Activated CD4-positive, alpha-beta memory T cell treated with anti-CD3 and anti-CD28 coated beads for 36 hours (primary cell): ENCODE results near the gene SPEM1. TPM values are rescaled to one million over a fixed set of nuclear protein-coding genes. Genes with fewer than 3 reads are reported as not detected.
"Not testable (repeated sequence)": the region's sequence is repeated elsewhere in the genome, so short reads cannot be mapped to it uniquely, and the experiment has no call there.

Experiments
- CTCF ChIA-PET: fragments of 350-600 bp; sonication (Branson Sonifier 250); formaldehyde crosslinking; loops from one replicate; lab custom pipeline; 2021; ENCODE audit warnings: antibody characterized with exemption, inconsistent platforms; lab: Charles Lee
- POLR2A ChIA-PET: fragments of 350-600 bp; sonication (Branson Sonifier 250); formaldehyde crosslinking; loops from one replicate; lab custom pipeline; 2021; ENCODE audit warnings: antibody characterized with exemption; lab: Charles Lee
- DNase-seq: peaks from one replicate; pipeline ENCODE4 v3.0.0-alpha.2; 2020
- H3K27ac Mint-ChIP-seq: one replicate; pipeline ENCODE4 v1.8.0; 2021; ENCODE audit warnings: mixed read lengths
- H3K27me3 Mint-ChIP-seq: one replicate; pipeline ENCODE4 v1.8.0; 2021; ENCODE audit warnings: mixed read lengths
- H3K36me3 Mint-ChIP-seq: one replicate; pipeline ENCODE4 v1.8.0; 2021; ENCODE audit warnings: mixed read lengths
- H3K4me1 Mint-ChIP-seq: one replicate; pipeline ENCODE4 v1.8.0; 2021; ENCODE audit warnings: low read depth, mixed read lengths
- H3K4me3 Mint-ChIP-seq: one replicate; pipeline ENCODE4 v1.8.0; 2021; ENCODE audit warnings: mild to moderate bottlenecking, mixed read lengths
- H3K9me3 Mint-ChIP-seq: one replicate; pipeline ENCODE4 v1.8.0; 2021; ENCODE audit warnings: mixed read lengths
- intact Hi-C: fragments of 100-400 bp; cut with micrococcal nuclease; formaldehyde crosslinking; loops from one replicate; pipeline ENCODE4 v1.15.1; 2023
- total RNA-seq, 2 experiments: library from RNA; stranded (reverse); gene quantifications; one replicate each; pipeline ENCODE4 v1.2.3, GENCODE V29; 2021

SPEM1 gene
- total RNA-seq, 2 experiments from 2014 or later, result not detected

DNA sequence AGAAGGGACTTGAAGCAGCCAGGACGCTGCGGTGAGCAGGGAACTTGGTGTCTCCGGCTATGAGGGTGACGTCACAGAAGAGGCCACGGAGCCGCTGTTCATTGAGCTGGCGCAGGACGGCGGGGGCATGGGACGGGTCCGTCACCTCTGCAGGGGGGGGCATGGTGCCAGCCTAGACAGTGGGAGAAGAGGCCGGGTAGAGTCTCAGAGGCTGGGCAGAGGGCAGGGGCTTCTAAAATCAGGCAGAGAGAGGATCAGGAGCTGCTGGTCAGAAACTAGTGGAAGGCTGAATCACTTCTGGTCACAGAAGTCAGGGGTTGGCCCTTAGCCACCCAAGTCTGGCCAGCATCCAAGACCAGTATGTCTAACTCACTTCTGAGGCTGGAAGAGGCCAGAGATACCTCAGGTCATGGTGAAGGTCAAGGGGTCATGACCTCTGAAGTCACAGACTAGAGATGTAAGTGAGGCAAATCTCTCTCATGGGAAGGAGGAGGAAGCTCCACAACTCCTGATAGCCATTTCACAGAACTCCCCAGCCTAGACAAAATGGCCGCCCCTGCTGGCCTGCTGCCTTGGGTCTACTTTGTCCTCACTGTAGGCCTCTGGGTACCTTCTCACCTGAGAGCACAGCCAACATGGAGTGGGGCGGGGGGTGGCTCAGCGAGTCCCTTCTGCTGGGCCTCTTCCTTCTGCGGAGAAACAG lies 46.7 kb downstream of the SPEM1 start:
- POLR2A ChIA-PET, result interaction anchor here (1.3 kb wide), 1 partner anchor 19 kb away, joined by 3 read pairs; no protein-coding TSS in a partner anchor
- intact Hi-C loops, result no loop called here
- Mint-ChIP-seq H3K4me3 (no peak overlapping the region), H3K4me1 (peaks cover 7% of the 10 kb centered on the region), H3K27ac (no peak overlapping the region), H3K27me3 (no peaks in the 10 kb centered on the region), H3K9me3 (no peaks in the 10 kb centered on the region), H3K36me3 (peaks cover 2% of the 10 kb centered on the region)
- CTCF ChIA-PET, result interaction anchor here (1.8 kb wide), 1 partner anchor 30 kb away, joined by 4 read pairs; no protein-coding TSS in a partner anchor
- DNase-seq, result no peak

DNA sequence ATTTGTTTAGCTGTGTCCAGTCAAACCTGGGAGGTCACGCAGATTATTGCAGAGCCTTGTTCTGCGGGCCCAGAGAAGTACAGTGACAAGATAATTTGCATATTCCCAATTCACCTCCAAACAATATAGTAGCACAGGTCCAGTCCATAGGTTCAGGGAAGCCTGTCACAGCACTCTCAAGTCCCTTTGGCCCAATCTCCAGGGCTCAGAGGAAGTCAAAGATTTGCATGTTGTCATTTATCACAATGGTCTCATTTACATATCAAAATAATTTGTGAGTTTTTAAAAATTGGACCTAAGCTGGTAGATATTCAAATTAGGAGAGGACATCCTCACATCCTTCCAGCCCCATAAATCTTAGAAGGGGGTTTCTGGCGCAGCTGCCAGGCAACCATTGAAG lies 47.4 kb downstream of the SPEM1 start:
- Mint-ChIP-seq H3K9me3 (no peaks in the 10 kb centered on the region), H3K4me1 (peaks cover 10% of the 10 kb centered on the region), H3K27ac (no peak overlapping the region), H3K4me3 (no peak overlapping the region), H3K27me3 (no peaks in the 10 kb centered on the region), H3K36me3 (peaks cover 2% of the 10 kb centered on the region)
- no peak for DNase-seq
- intact Hi-C loops, result no loop called here
- ChIA-PET CTCF (no interaction called here), POLR2A (interaction anchor here (1.3 kb wide), 1 partner anchor 18 kb away, joined by 3 read pairs; no protein-coding TSS in a partner anchor)

DNA sequence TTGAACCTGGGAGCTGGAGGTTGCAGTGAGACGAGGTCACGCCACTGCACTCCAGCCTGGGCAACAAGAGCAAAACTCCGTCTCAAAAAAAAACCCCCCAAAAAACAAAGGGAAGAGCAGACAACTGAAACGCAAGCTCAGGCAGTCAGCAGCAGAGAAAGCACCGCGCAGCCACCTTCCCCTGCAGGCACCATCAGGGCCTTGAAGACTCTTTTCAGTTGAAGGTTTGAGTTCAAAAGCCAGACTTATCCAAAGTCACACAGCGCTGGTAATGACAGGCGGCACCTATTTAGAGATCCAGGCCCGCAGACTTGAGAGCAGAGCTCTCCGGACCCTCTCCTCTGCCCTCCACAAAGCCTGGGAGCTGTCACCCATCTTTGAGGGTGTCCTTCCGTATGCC lies 48.2 kb downstream of the SPEM1 start:
- POLR2A ChIA-PET, result no interaction called here
- Mint-ChIP-seq H3K4me1 (peaks cover 10% of the 10 kb centered on the region), H3K27ac (no peak overlapping the region), H3K27me3 (no peaks in the 10 kb centered on the region), H3K4me3 (no peak overlapping the region), H3K36me3 (peaks cover 2% of the 10 kb centered on the region), H3K9me3 (no peaks in the 10 kb centered on the region)
- CTCF ChIA-PET, result interaction anchor here (1.3 kb wide), 1 partner anchor 31 kb away, joined by 6 read pairs; no protein-coding TSS in a partner anchor
- DNase-seq, result no peak
- intact Hi-C loops, result no loop called here

DNA sequence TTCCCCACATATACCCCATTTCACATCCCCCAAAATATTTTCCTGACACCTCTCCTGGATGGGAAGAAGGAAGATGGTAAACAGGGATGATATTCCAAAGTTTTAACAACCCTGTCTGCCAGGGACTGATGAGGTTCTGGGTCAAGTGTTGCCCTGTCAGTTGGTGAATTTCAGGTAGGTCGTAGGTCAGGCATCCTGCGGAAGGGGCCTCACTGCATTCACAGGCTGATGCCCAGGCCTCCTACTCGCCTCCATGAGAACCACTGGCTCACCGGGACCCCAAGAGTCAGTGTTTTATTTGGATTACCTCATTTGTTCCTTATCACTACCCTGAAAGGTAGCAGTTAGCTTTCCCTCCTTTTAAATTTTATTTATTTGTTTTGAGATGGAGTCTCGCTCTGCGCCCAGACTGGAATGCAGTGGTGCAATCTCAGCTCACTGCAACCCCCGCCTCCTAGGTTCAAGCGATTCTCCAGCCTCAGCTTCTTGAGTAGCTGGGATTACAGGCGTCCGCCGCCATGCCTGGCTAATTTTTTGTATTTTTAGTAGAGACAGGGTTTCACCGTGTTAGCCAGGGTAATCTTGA lies 48.8 kb downstream of the SPEM1 start:
- Mint-ChIP-seq H3K27me3 (no peaks in the 10 kb centered on the region), H3K36me3 (peaks cover 2% of the 10 kb centered on the region), H3K4me1 (peaks cover 13% of the 10 kb centered on the region), H3K9me3 (no peaks in the 10 kb centered on the region), H3K4me3 (no peak overlapping the region), H3K27ac (no peak overlapping the region)
- DNase-seq, result no peak
- ChIA-PET CTCF (interaction anchor here (1.3 kb wide), 1 partner anchor 32 kb away, joined by 6 read pairs; no protein-coding TSS in a partner anchor), POLR2A (no interaction called here)
- intact Hi-C loops, result no loop called here

DNA sequence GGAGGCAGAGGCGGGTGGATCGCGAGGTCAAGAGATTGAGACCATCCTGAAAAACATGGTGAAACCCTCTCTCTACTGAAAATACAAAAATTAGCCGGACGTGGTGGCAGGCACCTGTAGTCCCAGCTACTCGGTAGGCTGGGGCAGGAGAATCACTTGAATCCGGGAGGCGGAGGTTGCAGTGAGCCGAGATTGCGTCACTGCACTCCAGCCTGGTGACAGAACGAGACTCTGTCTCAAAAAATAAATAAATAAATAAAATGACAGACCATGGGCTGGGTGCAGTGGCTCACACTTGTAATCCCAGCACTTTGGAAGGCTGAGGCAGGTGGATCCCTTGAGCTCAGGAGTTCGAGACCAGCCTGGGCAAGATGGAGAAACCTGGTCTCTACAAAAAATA lies 49.7 kb downstream of the SPEM1 start:
- H3K4me3 Mint-ChIP-seq, H3K9me3 Mint-ChIP-seq, H3K27me3 Mint-ChIP-seq, DNase-seq, POLR2A ChIA-PET, H3K36me3 Mint-ChIP-seq, intact Hi-C loops, H3K27ac Mint-ChIP-seq: not testable (repeated sequence)
- H3K4me1 Mint-ChIP-seq, result peaks cover 13% of the 10 kb centered on the region
- CTCF ChIA-PET, result interaction anchor here (1.7 kb wide), 1 partner anchor 33 kb away, joined by 8 read pairs; no protein-coding TSS in a partner anchor

DNA sequence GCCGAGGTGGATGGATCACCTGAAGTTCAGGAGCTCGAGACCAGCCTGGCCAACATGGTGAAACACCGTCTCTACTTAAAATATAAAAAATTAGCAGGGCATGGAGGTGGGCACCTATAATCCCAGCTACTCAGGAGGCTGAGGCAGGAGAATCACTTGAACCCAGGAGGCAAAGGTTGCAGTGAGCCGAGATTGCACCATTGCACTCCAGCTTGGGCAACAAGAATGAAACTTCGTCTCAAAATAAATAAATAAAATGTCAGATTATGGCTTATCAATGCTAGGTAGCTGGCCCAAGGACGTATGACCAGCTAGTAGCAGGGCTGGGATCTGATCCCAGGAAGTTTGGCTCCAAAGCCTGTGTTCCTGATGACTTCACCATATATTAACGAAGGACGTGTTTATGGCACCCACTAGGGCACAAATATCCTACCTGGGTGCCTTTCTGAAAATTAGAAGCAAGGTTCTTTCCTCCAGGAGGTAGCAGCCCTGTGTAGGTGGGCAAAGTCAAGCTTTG lies 50.4 kb downstream of the SPEM1 start:
- POLR2A ChIA-PET, result interaction anchor here (0.7 kb wide), 1 partner anchor 15 kb away, joined by 3 read pairs; no protein-coding TSS in a partner anchor
- CTCF ChIA-PET, result interaction anchor here (1.4 to 1.7 kb wide), 2 partner anchors 34 to 90 kb away, joined by 4 to 8 read pairs; no protein-coding TSS in a partner anchor
- intact Hi-C loops, result not testable (repeated sequence)

More for the DNA sequence above, 50.4 kb downstream of the SPEM1 start:
- peaks cover 13% of the 10 kb centered on the region for H3K4me1 Mint-ChIP-seq
- H3K27ac Mint-ChIP-seq, DNase-seq, H3K4me3 Mint-ChIP-seq, H3K9me3 Mint-ChIP-seq, H3K27me3 Mint-ChIP-seq, H3K36me3 Mint-ChIP-seq: not testable (repeated sequence)

Other genes with a start within 250 kb of the SPEM1 start
- gene ASGR1, start 241.0 kb upstream of the SPEM1 start, total RNA-seq, result 1 to 10 TPM in 1 of 2 experiments, under 1 TPM in 1; 0.76 to 1.2 TPM
- 1 to 10 TPM; 7.9 to 8.4 TPM for gene DLG4, start 200.5 kb upstream of the SPEM1 start, total RNA-seq
- gene ACADVL, start 200.4 kb upstream of the SPEM1 start, total RNA-seq, result 100 to 1,000 TPM; 332 to 340 TPM
- gene DVL2, start 185.8 kb upstream of the SPEM1 start, total RNA-seq, result 10 to 100 TPM; 44.7 to 48.2 TPM
- gene PHF23, start 180.9 kb upstream of the SPEM1 start, total RNA-seq, result 10 to 100 TPM; 24.0 to 28.7 TPM
- gene GABARAP, start 177.9 kb upstream of the SPEM1 start, total RNA-seq, result 100 to 1,000 TPM; 188 to 199 TPM
- gene CTDNEP1, start 168.6 kb upstream of the SPEM1 start, total RNA-seq, result 100 to 1,000 TPM; 155 to 164 TPM
- gene ELP5, start 168.1 kb upstream of the SPEM1 start, total RNA-seq, result 10 to 100 TPM; 49.6 to 52.4 TPM
- gene CLDN7, start 157.8 kb upstream of the SPEM1 start, total RNA-seq, result 1 to 10 TPM; 1.5 to 1.6 TPM
- gene SLC2A4, start 138.6 kb upstream of the SPEM1 start, total RNA-seq, result under 1 TPM; 0.15 to 0.19 TPM
- under 1 TPM; 0.70 to 0.83 TPM for gene YBX2, start 125.7 kb upstream of the SPEM1 start, total RNA-seq
- gene EIF5A, start 112.7 kb upstream of the SPEM1 start, total RNA-seq, result 100 to 1,000 TPM; 774 to 776 TPM
- 10 to 100 TPM; 34.9 to 38.7 TPM for gene GPS2, start 105.0 kb upstream of the SPEM1 start, total RNA-seq
- gene NEURL4, start 91.0 kb upstream of the SPEM1 start, total RNA-seq, result 10 to 100 TPM; 26.9 to 29.3 TPM
- gene ACAP1, start 83.8 kb upstream of the SPEM1 start, total RNA-seq, result 100 to 1,000 TPM; 391 to 405 TPM
- gene KCTD11, start 68.2 kb upstream of the SPEM1 start, total RNA-seq, result 1 to 10 TPM; 2.6 to 2.8 TPM
- not detected for gene TMEM95, start 65.2 kb upstream of the SPEM1 start, total RNA-seq
- gene TNK1, start 39.2 kb upstream of the SPEM1 start, total RNA-seq, result 1 to 10 TPM; 3.7 to 4.4 TPM
- gene PLSCR3, start 25.8 kb upstream of the SPEM1 start, total RNA-seq, result 10 to 100 TPM; 78.2 to 87.0 TPM
- gene TMEM256, start 16.2 kb upstream of the SPEM1 start, total RNA-seq, result 10 to 100 TPM; 87.0 to 88.5 TPM
- 1 to 10 TPM; 9.0 to 9.9 TPM for gene NLGN2, start 12.5 kb upstream of the SPEM1 start, total RNA-seq
- gene SPEM2, start 5.3 kb downstream of the SPEM1 start, total RNA-seq, result not detected
- gene SPEM3, start 8.5 kb downstream of the SPEM1 start, total RNA-seq, result not detected
- 10 to 100 TPM; 11.4 to 11.6 TPM for gene TMEM102, start 15.1 kb downstream of the SPEM1 start, total RNA-seq
- gene FGF11, start 19.2 kb downstream of the SPEM1 start, total RNA-seq, result 1 to 10 TPM; 1.0 to 2.1 TPM
- 1 to 10 TPM; 7.7 to 8.5 TPM for gene CHRNB1, start 24.7 kb downstream of the SPEM1 start, total RNA-seq
- gene ZBTB4, start 59.3 kb downstream of the SPEM1 start, total RNA-seq, result 10 to 100 TPM; 16.5 to 16.7 TPM
- gene SLC35G6, start 61.1 kb downstream of the SPEM1 start, total RNA-seq, result not detected
- 100 to 1,000 TPM; 180 to 187 TPM for gene POLR2A, start 64.0 kb downstream of the SPEM1 start, total RNA-seq
- gene TNFSF12, start 128.7 kb downstream of the SPEM1 start, total RNA-seq, result 10 to 100 TPM; 19.7 to 22.4 TPM
- gene TNFSF13, start 138.4 kb downstream of the SPEM1 start, total RNA-seq, result under 1 TPM; 0.71 to 0.94 TPM
- gene SENP3, start 141.6 kb downstream of the SPEM1 start, total RNA-seq, result 10 to 100 TPM; 50.8 to 53.2 TPM
- gene CD68, start 159.3 kb downstream of the SPEM1 start, total RNA-seq, result 10 to 100 TPM; 31.5 to 34.1 TPM
- 10 to 100 TPM; 52.6 to 52.9 TPM for gene MPDU1, start 163.5 kb downstream of the SPEM1 start, total RNA-seq
- under 1 TPM in 1 of 2 experiments, not detected in 1; 0.29 TPM for gene SOX15, start 169.8 kb downstream of the SPEM1 start, total RNA-seq
- gene FXR2, start 194.6 kb downstream of the SPEM1 start, total RNA-seq, result 10 to 100 TPM; 37.5 to 40.1 TPM
- 10 to 100 TPM; 27.4 to 28.2 TPM for gene SAT2, start 207.5 kb downstream of the SPEM1 start, total RNA-seq
- not detected for gene SHBG, start 209.8 kb downstream of the SPEM1 start, total RNA-seq
- gene ATP1B2, start 230.6 kb downstream of the SPEM1 start, total RNA-seq, result under 1 TPM; 0.12 to 0.26 TPM